K562 (cell line): ENCODE measurements around the gene ELOB. TPM values are rescaled to one million over a fixed set of nuclear protein-coding genes. Genes with fewer than 3 reads are reported as not detected.

Source experiments
- CCAR2 ChIP-seq: fragments of 200-400 bp; formaldehyde crosslinking; IDR thresholded peaks from 2 replicates; pipeline ENCODE4 v1.6.1; 2017; ENCODE audit warnings: mild to moderate bottlenecking, low read depth, low read length
- FOXA1 ChIP-seq: fragments of 450-650 bp; IDR thresholded peaks from 2 replicates; pipeline ENCODE4 v1.6.1; 2016; ENCODE audit warnings: mild to moderate bottlenecking, borderline replicate concordance
- HEY1 ChIP-seq: fragments of 250-450 bp; sonication (Bioruptor Pico); IDR thresholded peaks from 2 replicates; pipeline ENCODE4 v1.5.0; 2020; ENCODE audit warnings: mild to moderate bottlenecking, moderate library complexity, borderline replicate concordance
- JUNB ChIP-seq: fragments of 450-650 bp; formaldehyde crosslinking; conservative IDR thresholded peaks from 2 replicates; pipeline ENCODE4 v1.4.0; 2020; ENCODE audit warnings: mild to moderate bottlenecking
- RBM39 ChIP-seq: fragments of 200-400 bp; formaldehyde crosslinking; optimal IDR thresholded peaks from 2 replicates; pipeline ENCODE3; 2018; ENCODE audit warnings: low read depth, low read length
- SIX5 ChIP-seq, 2 experiments: IDR thresholded peaks; 2 replicates each; pipeline ENCODE4 v1.6.1; 2011; ENCODE audit warnings: low read length in 2 of 2, borderline replicate concordance in 1 of 2, low read depth in 1 of 2, mild to moderate bottlenecking in 1 of 2, moderate library complexity in 1 of 2; ENCODE audit not compliant: insufficient read depth in 1 of 2
- SMAD1 ChIP-seq: fragments of 150-350 bp; IDR thresholded peaks from 2 replicates; pipeline ENCODE4 v1.6.1; 2014; ENCODE audit warnings: low read length, low read depth; ENCODE audit not compliant: partially characterized antibody
- SRSF9 ChIP-seq: fragments of 200-400 bp; formaldehyde crosslinking; IDR thresholded peaks from 2 replicates; pipeline ENCODE4 v1.6.1; 2017; ENCODE audit warnings: low read depth, low read length, borderline replicate concordance
- ZNF253 ChIP-seq: fragments of 250-450 bp; sonication (Bioruptor Pico); conservative IDR thresholded peaks from 2 replicates; pipeline ENCODE4 v1.6.1; 2021; ENCODE audit warnings: mild to moderate bottlenecking
- ZNF75A ChIP-seq: fragments of 450-650 bp; formaldehyde crosslinking; IDR thresholded peaks from 2 replicates; pipeline ENCODE4 v1.4.0; 2020; ENCODE audit warnings: mild to moderate bottlenecking
- ZNF764 ChIP-seq: fragments of 250-450 bp; sonication (Bioruptor Pico); IDR thresholded peaks from 2 replicates; pipeline ENCODE4 v1.4.0; 2020; ENCODE audit warnings: low read depth, mild to moderate bottlenecking, moderate library complexity
- polyA plus RNA-seq, 8 experiments: library from polyadenylated mRNA; depleted of rRNA in 4 of 8; stranded (reverse) in 5 of 8; unstranded in 3 of 8; fragments of >200 nt; fragmentation: Nextera tagmentation in 2 of 8; fragmentation: Illumina TruSeq in 1 of 8; extraction: Ambion mirVana in 2 of 8; extraction: Trizol in 1 of 8; gene quantifications; 2 replicates each; pipeline versions ENCODE4 v1.2.1 to v1.2.3, GENCODE V29; 2011 to 2014; ENCODE audit warnings: inconsistent platforms in 1 of 8, missing spikeins in 1 of 8
- total RNA-seq, 7 experiments: library from RNA; depleted of rRNA in 6 of 7; stranded (reverse); fragments of >200 nt in 6 of 7; fragmentation: Illumina TruSeq in 2 of 7; extraction: Trizol in 2 of 7; gene quantifications; 2 replicates each; pipeline versions ENCODE4 v1.2.1 to v1.2.3, GENCODE V29; 2011 to 2021; ENCODE audit warnings: low replicate concordance in 1 of 7
- TF ChIP-seq, protein P1 (sequence below): fragments of 250-450 bp; sonication (Bioruptor Pico); IDR thresholded peaks from 2 replicates; pipeline ENCODE4 v1.4.0; 2020; ENCODE audit warnings: mild to moderate bottlenecking, moderate library complexity
- TF ChIP-seq, protein P2 (sequence below), 2 experiments: fragments of 150-350 bp in 1 of 2; IDR thresholded peaks; 2 replicates each; pipeline ENCODE4 v1.6.1; 2012 to 2016; ENCODE audit warnings: low read depth in 2 of 2, low read length in 2 of 2, mild to moderate bottlenecking in 1 of 2, moderate library complexity in 1 of 2
- TF ChIP-seq, protein P3 (sequence below): sonication (generic); formaldehyde crosslinking; IDR thresholded peaks from 2 replicates; pipeline ENCODE4 v1.8.0; 2022; ENCODE audit warnings: mild to moderate bottlenecking, missing genetic modification reagents, borderline replicate concordance
- TF ChIP-seq, protein P4 (sequence below): sonication (generic); formaldehyde crosslinking; IDR thresholded peaks from 2 replicates; pipeline ENCODE4 v1.8.0; 2023; ENCODE audit warnings: mild to moderate bottlenecking, missing genetic modification reagents

Gene ELOB
- total and polyA plus RNA-seq, 9 of the 15 experiments (the other 6 are each of a cell fraction or from before 2014, with no cell fraction given) = 63.2 to 791 (median 237) TPM

DNA sequence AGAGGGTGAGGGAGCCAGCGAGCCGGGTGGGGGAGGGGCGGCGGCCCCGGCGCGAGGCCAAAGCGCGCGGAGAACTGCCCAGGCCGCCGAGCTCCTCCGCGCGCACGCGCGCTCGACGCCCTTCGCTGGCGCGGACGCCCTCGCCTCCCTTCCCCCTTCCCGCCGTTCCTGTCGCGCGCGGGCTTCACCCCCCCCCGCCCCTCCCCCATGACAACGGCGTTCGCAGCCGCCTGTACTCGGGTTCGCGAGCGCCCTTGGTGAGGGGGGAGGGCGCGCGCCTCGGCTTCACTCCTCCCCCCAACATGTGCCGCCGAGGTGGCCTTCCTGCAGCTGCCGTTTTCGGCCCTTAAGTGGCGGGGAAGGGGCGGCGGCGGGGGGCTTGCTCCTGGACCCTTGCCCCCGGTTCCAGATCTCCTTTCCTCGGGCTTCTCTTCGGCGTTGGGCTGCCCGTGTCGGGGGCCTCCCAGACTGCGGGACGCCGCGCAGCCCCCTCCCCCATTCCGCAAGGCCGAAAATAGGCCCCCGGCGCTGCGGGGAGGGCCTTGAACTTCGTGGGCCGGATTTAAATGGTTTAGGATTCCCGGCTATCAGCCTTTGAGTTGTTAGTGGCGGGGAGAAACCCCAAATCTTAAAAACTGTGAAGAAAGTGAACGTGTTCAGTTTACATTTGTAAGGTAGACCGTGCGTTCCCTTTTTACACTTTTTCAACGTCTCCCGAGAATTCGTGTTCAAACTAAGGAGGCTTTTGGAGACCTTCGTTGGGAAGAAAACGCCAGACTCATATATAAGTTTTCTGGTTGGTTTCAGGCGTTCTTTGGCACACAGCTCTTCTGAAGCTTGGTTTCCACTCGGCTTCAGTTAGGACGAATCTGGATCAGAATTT, 24.0 kb downstream of the ELOB start (continued):
- TF ChIP-seq RBM39 (no peak), CCAR2 (no peak), SMAD1 (no peak), ZNF75A (no peak), FOXA1 (no peak), SIX5 (IDR thresholded peaks at IDR 0.05; ENCODE audit: borderline replicate concordance in 1 of 2, insufficient read depth in 1 of 2, low read depth in 1 of 2, low read length in 2 of 2) (no peak), ZNF253 (CRISPR knock-in tag) (no peak), JUNB (CRISPR knock-in tag) (no peak), HEY1 (CRISPR knock-in tag) (no peak), ZNF764 (CRISPR knock-in tag) (no peak), SRSF9 (no peak)
- TF ChIP-seq, protein P1, sequence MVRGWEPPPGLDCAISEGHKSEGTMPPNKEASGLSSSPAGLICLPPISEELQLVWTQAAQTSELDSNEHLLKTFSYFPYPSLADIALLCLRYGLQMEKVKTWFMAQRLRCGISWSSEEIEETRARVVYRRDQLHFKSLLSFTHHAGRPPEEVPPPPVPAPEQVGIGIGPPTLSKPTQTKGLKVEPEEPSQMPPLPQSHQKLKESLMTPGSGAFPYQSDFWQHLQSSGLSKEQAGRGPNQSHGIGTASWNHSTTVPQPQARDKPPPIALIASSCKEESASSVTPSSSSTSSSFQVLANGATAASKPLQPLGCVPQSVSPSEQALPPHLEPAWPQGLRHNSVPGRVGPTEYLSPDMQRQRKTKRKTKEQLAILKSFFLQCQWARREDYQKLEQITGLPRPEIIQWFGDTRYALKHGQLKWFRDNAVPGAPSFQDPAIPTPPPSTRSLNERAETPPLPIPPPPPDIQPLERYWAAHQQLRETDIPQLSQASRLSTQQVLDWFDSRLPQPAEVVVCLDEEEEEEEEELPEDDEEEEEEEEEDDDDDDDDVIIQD = no peak
- TF ChIP-seq, protein P2, sequence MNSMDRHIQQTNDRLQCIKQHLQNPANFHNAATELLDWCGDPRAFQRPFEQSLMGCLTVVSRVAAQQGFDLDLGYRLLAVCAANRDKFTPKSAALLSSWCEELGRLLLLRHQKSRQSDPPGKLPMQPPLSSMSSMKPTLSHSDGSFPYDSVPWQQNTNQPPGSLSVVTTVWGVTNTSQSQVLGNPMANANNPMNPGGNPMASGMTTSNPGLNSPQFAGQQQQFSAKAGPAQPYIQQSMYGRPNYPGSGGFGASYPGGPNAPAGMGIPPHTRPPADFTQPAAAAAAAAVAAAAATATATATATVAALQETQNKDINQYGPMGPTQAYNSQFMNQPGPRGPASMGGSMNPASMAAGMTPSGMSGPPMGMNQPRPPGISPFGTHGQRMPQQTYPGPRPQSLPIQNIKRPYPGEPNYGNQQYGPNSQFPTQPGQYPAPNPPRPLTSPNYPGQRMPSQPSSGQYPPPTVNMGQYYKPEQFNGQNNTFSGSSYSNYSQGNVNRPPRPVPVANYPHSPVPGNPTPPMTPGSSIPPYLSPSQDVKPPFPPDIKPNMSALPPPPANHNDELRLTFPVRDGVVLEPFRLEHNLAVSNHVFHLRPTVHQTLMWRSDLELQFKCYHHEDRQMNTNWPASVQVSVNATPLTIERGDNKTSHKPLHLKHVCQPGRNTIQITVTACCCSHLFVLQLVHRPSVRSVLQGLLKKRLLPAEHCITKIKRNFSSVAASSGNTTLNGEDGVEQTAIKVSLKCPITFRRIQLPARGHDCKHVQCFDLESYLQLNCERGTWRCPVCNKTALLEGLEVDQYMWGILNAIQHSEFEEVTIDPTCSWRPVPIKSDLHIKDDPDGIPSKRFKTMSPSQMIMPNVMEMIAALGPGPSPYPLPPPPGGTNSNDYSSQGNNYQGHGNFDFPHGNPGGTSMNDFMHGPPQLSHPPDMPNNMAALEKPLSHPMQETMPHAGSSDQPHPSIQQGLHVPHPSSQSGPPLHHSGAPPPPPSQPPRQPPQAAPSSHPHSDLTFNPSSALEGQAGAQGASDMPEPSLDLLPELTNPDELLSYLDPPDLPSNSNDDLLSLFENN (IDR thresholded peaks at IDR 0.05; ENCODE audit: low read depth in 2 of 2, low read length in 2 of 2) = peak in 1 of 2 experiments; percentile 48; a peak in 1 of 4 replicates
- TF ChIP-seq, protein P3, sequence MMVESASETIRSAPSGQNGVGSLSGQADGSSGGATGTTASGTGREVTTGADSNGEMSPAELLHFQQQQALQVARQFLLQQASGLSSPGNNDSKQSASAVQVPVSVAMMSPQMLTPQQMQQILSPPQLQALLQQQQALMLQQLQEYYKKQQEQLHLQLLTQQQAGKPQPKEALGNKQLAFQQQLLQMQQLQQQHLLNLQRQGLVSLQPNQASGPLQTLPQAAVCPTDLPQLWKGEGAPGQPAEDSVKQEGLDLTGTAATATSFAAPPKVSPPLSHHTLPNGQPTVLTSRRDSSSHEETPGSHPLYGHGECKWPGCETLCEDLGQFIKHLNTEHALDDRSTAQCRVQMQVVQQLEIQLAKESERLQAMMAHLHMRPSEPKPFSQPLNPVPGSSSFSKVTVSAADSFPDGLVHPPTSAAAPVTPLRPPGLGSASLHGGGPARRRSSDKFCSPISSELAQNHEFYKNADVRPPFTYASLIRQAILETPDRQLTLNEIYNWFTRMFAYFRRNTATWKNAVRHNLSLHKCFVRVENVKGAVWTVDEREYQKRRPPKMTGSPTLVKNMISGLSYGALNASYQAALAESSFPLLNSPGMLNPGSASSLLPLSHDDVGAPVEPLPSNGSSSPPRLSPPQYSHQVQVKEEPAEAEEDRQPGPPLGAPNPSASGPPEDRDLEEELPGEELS (CRISPR knock-in tag) = no peak
- TF ChIP-seq, protein P4, sequence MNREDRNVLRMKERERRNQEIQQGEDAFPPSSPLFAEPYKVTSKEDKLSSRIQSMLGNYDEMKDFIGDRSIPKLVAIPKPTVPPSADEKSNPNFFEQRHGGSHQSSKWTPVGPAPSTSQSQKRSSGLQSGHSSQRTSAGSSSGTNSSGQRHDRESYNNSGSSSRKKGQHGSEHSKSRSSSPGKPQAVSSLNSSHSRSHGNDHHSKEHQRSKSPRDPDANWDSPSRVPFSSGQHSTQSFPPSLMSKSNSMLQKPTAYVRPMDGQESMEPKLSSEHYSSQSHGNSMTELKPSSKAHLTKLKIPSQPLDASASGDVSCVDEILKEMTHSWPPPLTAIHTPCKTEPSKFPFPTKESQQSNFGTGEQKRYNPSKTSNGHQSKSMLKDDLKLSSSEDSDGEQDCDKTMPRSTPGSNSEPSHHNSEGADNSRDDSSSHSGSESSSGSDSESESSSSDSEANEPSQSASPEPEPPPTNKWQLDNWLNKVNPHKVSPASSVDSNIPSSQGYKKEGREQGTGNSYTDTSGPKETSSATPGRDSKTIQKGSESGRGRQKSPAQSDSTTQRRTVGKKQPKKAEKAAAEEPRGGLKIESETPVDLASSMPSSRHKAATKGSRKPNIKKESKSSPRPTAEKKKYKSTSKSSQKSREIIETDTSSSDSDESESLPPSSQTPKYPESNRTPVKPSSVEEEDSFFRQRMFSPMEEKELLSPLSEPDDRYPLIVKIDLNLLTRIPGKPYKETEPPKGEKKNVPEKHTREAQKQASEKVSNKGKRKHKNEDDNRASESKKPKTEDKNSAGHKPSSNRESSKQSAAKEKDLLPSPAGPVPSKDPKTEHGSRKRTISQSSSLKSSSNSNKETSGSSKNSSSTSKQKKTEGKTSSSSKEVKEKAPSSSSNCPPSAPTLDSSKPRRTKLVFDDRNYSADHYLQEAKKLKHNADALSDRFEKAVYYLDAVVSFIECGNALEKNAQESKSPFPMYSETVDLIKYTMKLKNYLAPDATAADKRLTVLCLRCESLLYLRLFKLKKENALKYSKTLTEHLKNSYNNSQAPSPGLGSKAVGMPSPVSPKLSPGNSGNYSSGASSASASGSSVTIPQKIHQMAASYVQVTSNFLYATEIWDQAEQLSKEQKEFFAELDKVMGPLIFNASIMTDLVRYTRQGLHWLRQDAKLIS (CRISPR knock-in tag) = peak; percentile 77; the same call in 1 of the 2 replicates
